Liver (tissue), 9 donors: ENCODE measurements around the gene ANKRA2. TPM values are rescaled to one million over a fixed set of nuclear protein-coding genes. Genes with fewer than 3 reads are reported as not detected.

Source experiments
- DNase-seq: peaks from one replicate; pipeline ENCODE4 v3.0.0-alpha.2; 2017; ENCODE audit warnings: low spot score
- H3K27ac ChIP-seq, 2 donors: one replicate each; pipeline ENCODE4 v1.7.0; 2013; ENCODE audit warnings: inconsistent platforms in 2 of 2, low read length in 2 of 2, control low read depth in 1 of 2, low read depth in 1 of 2, mild to moderate bottlenecking in 1 of 2
- H3K27me3 ChIP-seq, 4 donors: one replicate each; pipeline versions ENCODE4 v1.6.1 to v1.7.0; 2013; ENCODE audit warnings: low read length in 3 of 4, inconsistent platforms in 1 of 4, mild to moderate bottlenecking in 1 of 4, moderate library complexity in 1 of 4; ENCODE audit not compliant: control insufficient read depth in 4 of 4, insufficient read depth in 4 of 4
- H3K36me3 ChIP-seq, 4 donors: one replicate each; pipeline versions ENCODE4 v1.6.1 to v1.7.0; 2013; ENCODE audit warnings: low read length in 3 of 4, mild to moderate bottlenecking in 3 of 4, low read depth in 1 of 4, moderate library complexity in 1 of 4; ENCODE audit not compliant: control insufficient read depth in 4 of 4, insufficient read depth in 3 of 4
- H3K4me1 ChIP-seq, 4 donors: one replicate each; pipeline versions ENCODE4 v1.6.1 to v1.7.0; 2013; ENCODE audit warnings: low read length in 3 of 4, mild to moderate bottlenecking in 3 of 4, moderate library complexity in 1 of 4; ENCODE audit not compliant: control insufficient read depth in 4 of 4, insufficient read depth in 4 of 4
- H3K4me3 ChIP-seq, 3 donors: one replicate each; pipeline versions ENCODE4 v1.6.1 to v1.7.0; 2013; ENCODE audit warnings: low read length in 3 of 3, control low read depth in 1 of 3, low read depth in 1 of 3, mild to moderate bottlenecking in 1 of 3
- H3K9ac ChIP-seq, 2 donors: one replicate each; pipeline ENCODE4 v1.7.0; 2013; ENCODE audit warnings: low read length in 2 of 2, mild to moderate bottlenecking in 2 of 2, moderate library complexity in 2 of 2, control low read depth in 1 of 2, low read depth in 1 of 2
- H3K9me3 ChIP-seq, 4 donors: one replicate each; pipeline versions ENCODE4 v1.6.1 to v1.7.0; 2013; ENCODE audit warnings: low read length in 3 of 4; ENCODE audit not compliant: control insufficient read depth in 4 of 4
- ATF3 ChIP-seq: IDR thresholded peaks from 2 replicates; pipeline ENCODE4 v1.6.1; 2016; ENCODE audit warnings: antibody characterized with exemption
- CTCF ChIP-seq: fragments of 150-350 bp; IDR thresholded peaks from 2 replicates; pipeline ENCODE4 v1.5.1; 2017; ENCODE audit warnings: improper control_type of control experiment, low read depth, low read length; ENCODE audit not compliant: missing input control
- EGR1 ChIP-seq, 2 donors: IDR thresholded peaks; 2 replicates each; pipeline ENCODE4 v1.6.1; 2016 to 2018; ENCODE audit warnings: antibody characterized with exemption in 2 of 2, low read depth in 2 of 2
- FOXA1 ChIP-seq: IDR thresholded peaks from 2 replicates; pipeline ENCODE4 v1.6.1; 2016; ENCODE audit warnings: antibody characterized with exemption
- FOXA2 ChIP-seq: IDR thresholded peaks from 2 replicates; pipeline ENCODE4 v1.6.1; 2016; ENCODE audit warnings: antibody characterized with exemption
- GABPA ChIP-seq, 2 donors: IDR thresholded peaks in 1 of 2; conservative IDR thresholded peaks in 1 of 2; 2 replicates each; pipeline ENCODE4 v1.6.1; 2016; ENCODE audit warnings: antibody characterized with exemption in 2 of 2, mild to moderate bottlenecking in 1 of 2, moderate library complexity in 1 of 2
- HNF4A ChIP-seq, 2 donors: conservative IDR thresholded peaks; 2 replicates each; pipeline ENCODE4 v1.6.1; 2016; ENCODE audit warnings: antibody characterized with exemption in 2 of 2, mild to moderate bottlenecking in 2 of 2
- HNF4G ChIP-seq: IDR thresholded peaks from 2 replicates; pipeline ENCODE4 v1.6.1; 2016; ENCODE audit warnings: antibody characterized with exemption
- JUND ChIP-seq, 2 donors: IDR thresholded peaks; 2 replicates each; pipeline ENCODE4 v1.6.1; 2016; ENCODE audit warnings: antibody characterized with exemption in 2 of 2
- MAX ChIP-seq: IDR thresholded peaks from 2 replicates; pipeline ENCODE4 v1.6.1; 2016; ENCODE audit warnings: antibody characterized with exemption
- NR2F2 ChIP-seq: IDR thresholded peaks from 2 replicates; pipeline ENCODE4 v1.6.1; 2016; ENCODE audit warnings: antibody characterized with exemption
- RAD21 ChIP-seq, 2 donors: IDR thresholded peaks; 2 replicates each; pipeline ENCODE4 v1.6.1; 2016; ENCODE audit warnings: antibody characterized with exemption in 2 of 2, mild to moderate bottlenecking in 2 of 2
- REST ChIP-seq: IDR thresholded peaks from 2 replicates; pipeline ENCODE4 v1.6.1; 2016; ENCODE audit warnings: antibody characterized with exemption, mild to moderate bottlenecking
- RXRA ChIP-seq, 2 donors: IDR thresholded peaks; 2 replicates each; pipeline ENCODE4 v1.6.1; 2017 to 2018; ENCODE audit warnings: antibody characterized with exemption in 2 of 2, mild to moderate bottlenecking in 1 of 2
- SP1 ChIP-seq: IDR thresholded peaks from 2 replicates; pipeline ENCODE4 v1.6.1; 2018; ENCODE audit warnings: antibody characterized with exemption, mild to moderate bottlenecking
- TAF1 ChIP-seq: conservative IDR thresholded peaks from 2 replicates; pipeline ENCODE4 v1.6.1; 2016; ENCODE audit warnings: antibody characterized with exemption, mild to moderate bottlenecking
- YY1 ChIP-seq: IDR thresholded peaks from 2 replicates; pipeline ENCODE4 v1.6.1; 2016; ENCODE audit warnings: antibody characterized with exemption, mild to moderate bottlenecking
- ZBTB33 ChIP-seq: IDR thresholded peaks from 2 replicates; pipeline ENCODE4 v1.6.1; 2016; ENCODE audit warnings: antibody characterized with exemption
- WGBS: extraction: QIAGEN DNeasy Blood & Tissue Kit; methylation state at CpG from one replicate; pipeline ENCODE4 v1.1.7; 2013; 5-methylcytosine and 5-hydroxymethylcytosine counted together
- polyA plus RNA-seq, 2 donors: library from polyadenylated mRNA; stranded (reverse) in 1 of 2; unstranded in 1 of 2; fragments of 200-250 nt in 1 of 2; fragments of >200 nt in 1 of 2; fragmentation: Nextera tagmentation in 1 of 2; extraction: Ambion mirVana in 1 of 2; gene quantifications; one replicate each; pipeline versions ENCODE4 v1.2.1 to v1.2.3, GENCODE V29; 2013 to 2015
- total RNA-seq, 2 donors: library from RNA; depleted of rRNA; stranded (reverse); fragments of >200 nt; gene quantifications; one replicate each; pipeline ENCODE4 v1.2.3, GENCODE V29; 2014
- donor health status: healthy.
- donor health status: healthy.
- donor health status: healthy.
- donor health status: healthy.
- donor health status: healthy.

The ANKRA2 gene
- total and polyA plus RNA-seq, 4 donors, result 5.9 to 17.0 (median 14.5) TPM

- WGBS, result 95% methylated on average over 1 of the region's 1 CpG
- Histone ChIP-seq H3K27ac (no peak overlapping the region), H3K4me1 (no peaks in the 10 kb centered on the region), H3K9ac (no peak overlapping the region), H3K36me3 (no peaks in the 10 kb centered on the region), H3K4me3 (no peak overlapping the region), H3K27me3 (peaks cover 0 to 10% (median 3%) of the 10 kb centered on the region in 4 donors), H3K9me3 (peaks cover 0 to 6% (median 0%) of the 10 kb centered on the region in 4 donors)
- no peak for DNase-seq
- TF ChIP-seq JUND (IDR thresholded peaks at IDR 0.05), result no peak
- no peak for TF ChIP-seq RAD21 (IDR thresholded peaks at IDR 0.05)
- TF ChIP-seq MAX, result no peak
- TF ChIP-seq GABPA (IDR thresholded peaks at IDR 0.05 in 1 of 2, conservative IDR thresholded peaks at IDR 0.05 in 1 of 2), result no peak
- no peak for TF ChIP-seq ATF3
- TF ChIP-seq RXRA (IDR thresholded peaks at IDR 0.05), result no peak
- TF ChIP-seq FOXA1, result no peak
- no peak for TF ChIP-seq EGR1 (IDR thresholded peaks at IDR 0.05; ENCODE audit: low read depth in 2 of 2)
- no peak for TF ChIP-seq NR2F2
- no peak for TF ChIP-seq YY1
- no peak for TF ChIP-seq REST
- TF ChIP-seq HNF4G, result no peak
- no peak for TF ChIP-seq SP1
- no peak for TF ChIP-seq CTCF
- TF ChIP-seq ZBTB33, result no peak
- TF ChIP-seq HNF4A (conservative IDR thresholded peaks at IDR 0.05), result no peak
These were observed 34.1 kb downstream of the ANKRA2 start for GRCh38 chr5:73531356-73531755.

- WGBS, result 89% methylated on average over 1 of the region's 1 CpG
- Histone ChIP-seq H3K9me3 (no peaks in the 10 kb centered on the region), H3K9ac (no peak overlapping the region), H3K27ac (no peak overlapping the region), H3K36me3 (no peaks in the 10 kb centered on the region), H3K4me3 (no peak overlapping the region), H3K27me3 (peaks cover 0 to 5% (median 2%) of the 10 kb centered on the region in 4 donors), H3K4me1 (no peaks in the 10 kb centered on the region)
- no peak for DNase-seq
- no peak for TF ChIP-seq ZBTB33
- TF ChIP-seq FOXA2, result no peak
- TF ChIP-seq CTCF, result no peak
- no peak for TF ChIP-seq MAX
- TF ChIP-seq EGR1 (IDR thresholded peaks at IDR 0.05; ENCODE audit: low read depth in 2 of 2), result no peak
- TF ChIP-seq TAF1, result no peak
- no peak for TF ChIP-seq HNF4A (conservative IDR thresholded peaks at IDR 0.05)
- no peak for TF ChIP-seq YY1
These were observed 36.4 kb downstream of the ANKRA2 start for GRCh38 chr5:73529081-73529480.
